Neural cell (in vitro differentiated cells): ENCODE measurements around the gene ZNF567. TPM values are rescaled to one million over a fixed set of nuclear protein-coding genes. Genes with fewer than 3 reads are reported as not detected.
"Not testable (repeated sequence)": the region's sequence is repeated elsewhere in the genome, so short reads cannot be mapped to it uniquely, and the experiment has no call there.

Source experiments
- H2AFZ ChIP-seq: fragments of 200-600, 300-800 bp; sonication (generic), shearing (Covaris generic); 2 replicates; pipeline ENCODE4 v1.6.0; 2014; ENCODE audit warnings: low read depth, mild to moderate bottlenecking, antibody characterized with exemption, low read length, moderate library complexity
- H3F3A ChIP-seq: fragments of 200-600 bp; shearing (Covaris generic); 2 replicates; pipeline ENCODE4 v1.6.1; 2016; ENCODE audit warnings: mild to moderate bottlenecking, moderate library complexity, mixed read lengths, antibody characterized with exemption, low read length; ENCODE audit not compliant: insufficient read depth, poor library complexity, severe bottlenecking
- H3K27ac ChIP-seq: fragments of 200-600, 300-800 bp; sonication (generic), shearing (Covaris generic); 2 replicates; pipeline ENCODE4 v1.5.1; 2014; ENCODE audit warnings: mild to moderate bottlenecking, low read length, moderate library complexity
- H3K27me3 ChIP-seq: fragments of 300-800, 200-600 bp; sonication (generic), shearing (Covaris generic); 2 replicates; pipeline ENCODE4 v1.6.0; 2014; ENCODE audit warnings: mild to moderate bottlenecking, low read depth, low read length, moderate library complexity; ENCODE audit not compliant: insufficient read depth
- H3K36me3 ChIP-seq: fragments of 300-800, 200-600 bp; sonication (generic), shearing (Covaris generic); 2 replicates; pipeline ENCODE4 v1.5.1; 2014; ENCODE audit warnings: mild to moderate bottlenecking, antibody characterized with exemption, low read length, moderate library complexity; ENCODE audit not compliant: insufficient read depth
- H3K4me2 ChIP-seq: fragments of 300-800, 200-600 bp; sonication (generic), shearing (Covaris generic); 2 replicates; pipeline ENCODE4 v1.6.0; 2014; ENCODE audit warnings: mild to moderate bottlenecking, low read length
- H3K4me3 ChIP-seq: fragments of 300-800, 200-600 bp; sonication (generic), shearing (Covaris generic); 2 replicates; pipeline ENCODE4 v1.5.1; 2014; ENCODE audit warnings: mild to moderate bottlenecking, low read length, moderate library complexity
- H3K79me2 ChIP-seq: fragments of 200-600 bp; shearing (Covaris generic); replicated peaks from 2 replicates; pipeline ENCODE4 v1.6.0; 2014; ENCODE audit warnings: mild to moderate bottlenecking, low read length, moderate library complexity; ENCODE audit not compliant: insufficient read depth
- H3K9ac ChIP-seq: fragments of 300-800, 200-600 bp; sonication (generic), shearing (Covaris generic); 2 replicates; pipeline ENCODE4 v1.6.1; 2016; ENCODE audit warnings: mild to moderate bottlenecking, low read length, mixed read lengths
- H3K9me2 ChIP-seq: fragments of 200-600 bp; shearing (Covaris generic); 2 replicates; pipeline ENCODE4 v1.6.1; 2016; ENCODE audit warnings: mild to moderate bottlenecking, low read length, mixed read lengths; ENCODE audit not compliant: insufficient read depth
- H3K9me3 ChIP-seq: fragments of 200-600, 300-800 bp; sonication (generic), shearing (Covaris generic); 2 replicates; pipeline ENCODE4 v1.6.1; 2016; ENCODE audit warnings: mild to moderate bottlenecking, mixed run types, low read length, moderate library complexity, mixed read lengths
- H4K20me1 ChIP-seq: fragments of 200-600 bp; shearing (Covaris generic); 2 replicates; pipeline ENCODE4 v1.6.1; 2016; ENCODE audit warnings: mild to moderate bottlenecking, mixed run types; ENCODE audit not compliant: insufficient read depth
- CTCF ChIP-seq: fragments of 450-650 bp; IDR thresholded peaks from 2 replicates; pipeline ENCODE4 v1.5.1; 2014; ENCODE audit warnings: antibody characterized with exemption, mild to moderate bottlenecking, moderate library complexity; ENCODE audit not compliant: poor library complexity, severe bottlenecking
- EP300 ChIP-seq: fragments of 450-650 bp; conservative IDR thresholded peaks from 2 replicates; pipeline ENCODE4 v1.6.1; 2014; ENCODE audit warnings: antibody characterized with exemption, mild to moderate bottlenecking, moderate library complexity; ENCODE audit not compliant: poor library complexity, severe bottlenecking
- EZH2 ChIP-seq: fragments of 200-600, 300-800 bp; shearing (Covaris generic), sonication (generic); IDR thresholded peaks from 2 replicates; pipeline ENCODE4 v1.6.1; 2014; ENCODE audit warnings: antibody characterized with exemption, low read length, borderline replicate concordance, mild to moderate bottlenecking; ENCODE audit not compliant: insufficient read depth, poor library complexity, severe bottlenecking
- MXI1 ChIP-seq: fragments of 450-650 bp; conservative IDR thresholded peaks from 2 replicates; pipeline ENCODE4 v1.6.1; 2014; ENCODE audit warnings: antibody characterized with exemption, mild to moderate bottlenecking; ENCODE audit not compliant: poor library complexity, severe bottlenecking
- POLR2AphosphoS5 ChIP-seq: IDR thresholded peaks from 2 replicates; pipeline ENCODE4 v1.6.1; 2012
- RAD21 ChIP-seq: fragments of 450-650 bp; conservative IDR thresholded peaks from 2 replicates; pipeline ENCODE4 v1.6.1; 2014; ENCODE audit warnings: antibody characterized with exemption, mild to moderate bottlenecking, moderate library complexity
- REST ChIP-seq: IDR thresholded peaks from 2 replicates; pipeline ENCODE4 v1.6.1; 2012; ENCODE audit warnings: borderline replicate concordance
- SMC3 ChIP-seq: fragments of 450-650 bp; conservative IDR thresholded peaks from 2 replicates; pipeline ENCODE4 v1.6.1; 2014; ENCODE audit warnings: antibody characterized with exemption, mild to moderate bottlenecking, moderate library complexity; ENCODE audit not compliant: poor library complexity
- TAF1 ChIP-seq: IDR thresholded peaks from 2 replicates; pipeline ENCODE4 v1.6.1; 2012; ENCODE audit warnings: low read depth
- polyA plus RNA-seq: library from polyadenylated mRNA; depleted of rRNA; stranded (reverse); fragments of >200 nt; gene quantifications from 2 replicates; pipeline ENCODE4 v1.2.3, GENCODE V29; 2014

Gene ZNF567
- polyA plus RNA-seq, 1 donor from 2014 or later = 18.4 TPM

- Histone ChIP-seq H3K36me3 (peaks cover 32% of the 10 kb centered on the region), H3K4me3 (no peak overlapping the region)
Observed at GRCh38 chr19:36748431-36749275, 61.2 kb downstream of the ZNF567 start.

GRCh38 chr19:36749613-36750012, 62.2 kb downstream of the ZNF567 start:
- H3K36me3 ChIP-seq = peaks cover 32% of the 10 kb centered on the region
- H3K4me3 ChIP-seq, H3K79me2 ChIP-seq, H3K27ac ChIP-seq, H3K4me2 ChIP-seq, H4K20me1 ChIP-seq, H3K9ac ChIP-seq, H2AFZ ChIP-seq, H3F3A ChIP-seq, H3K27me3 ChIP-seq, H3K9me2 ChIP-seq: not testable (repeated sequence)
- H3K9me3 ChIP-seq = peaks cover 45% of the 10 kb centered on the region

More at GRCh38 chr19:36748431-36749275, 61.2 kb downstream of the ZNF567 start:
- no peak overlapping the region for H3K27ac ChIP-seq
- H2AFZ ChIP-seq = no peak overlapping the region
- H3K27me3 ChIP-seq = no peaks in the 10 kb centered on the region
- no peaks in the 10 kb centered on the region for H3K9me2 ChIP-seq
- TF ChIP-seq CTCF = no peak
- no peak for TF ChIP-seq RAD21
- no peak for TF ChIP-seq POLR2AphosphoS5
- TF ChIP-seq SMC3 = no peak
- no peak for TF ChIP-seq EZH2
- TF ChIP-seq TAF1 = no peak
- TF ChIP-seq EP300 = no peak
- no peak for TF ChIP-seq REST
- no peak for TF ChIP-seq MXI1
- H4K20me1 ChIP-seq = no peaks in the 10 kb centered on the region
- H3K9me3 ChIP-seq = peaks cover 45% of the 10 kb centered on the region
- H3K79me2 ChIP-seq = no peaks in the 10 kb centered on the region
- H3F3A ChIP-seq = no peaks in the 10 kb centered on the region
- H3K4me2 ChIP-seq = no peak overlapping the region
- H3K9ac ChIP-seq = no peak overlapping the region
